Activated naive CD4-positive, alpha-beta T cell (primary cell): ENCODE data around the gene STKLD1.
A peak's percentile ranks its signal among the peaks of the same experiment; 100 is the strongest.
"Not testable (repeated sequence)": the region's sequence is repeated elsewhere in the genome, so short reads cannot be mapped to it uniquely, and the experiment has no call there.

Source experiments
- DNase-seq, 4 experiments: peaks; one replicate each; lab custom pipeline; 2025; lab: John Stamatoyannopoulos, UW

STKLD1 gene

GRCh38 chr9:133386338-133386737 is 10.2 kb downstream of the STKLD1 start:
- DNase-seq = no peak

DNA sequence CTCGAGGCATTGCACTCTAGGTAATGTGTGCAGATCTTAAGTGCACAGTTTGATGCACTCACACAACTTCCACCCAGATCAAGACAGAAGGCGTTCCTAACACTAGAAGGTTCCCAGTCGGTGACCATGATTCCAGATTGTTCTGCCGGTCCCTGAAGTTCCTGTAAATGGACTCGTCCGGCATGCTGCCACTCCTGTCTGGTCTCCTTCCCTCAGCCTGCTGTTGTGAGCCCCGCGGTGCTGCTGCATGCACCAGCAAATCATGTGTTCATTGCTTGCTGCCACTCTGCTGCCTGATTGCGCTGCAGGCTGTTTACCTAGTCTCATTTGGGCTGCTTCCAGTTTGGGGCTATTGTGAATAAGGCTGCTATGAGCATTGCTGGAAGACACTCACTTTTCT is 11.5 kb downstream of the STKLD1 start:
- DNase-seq = no peak

DNA sequence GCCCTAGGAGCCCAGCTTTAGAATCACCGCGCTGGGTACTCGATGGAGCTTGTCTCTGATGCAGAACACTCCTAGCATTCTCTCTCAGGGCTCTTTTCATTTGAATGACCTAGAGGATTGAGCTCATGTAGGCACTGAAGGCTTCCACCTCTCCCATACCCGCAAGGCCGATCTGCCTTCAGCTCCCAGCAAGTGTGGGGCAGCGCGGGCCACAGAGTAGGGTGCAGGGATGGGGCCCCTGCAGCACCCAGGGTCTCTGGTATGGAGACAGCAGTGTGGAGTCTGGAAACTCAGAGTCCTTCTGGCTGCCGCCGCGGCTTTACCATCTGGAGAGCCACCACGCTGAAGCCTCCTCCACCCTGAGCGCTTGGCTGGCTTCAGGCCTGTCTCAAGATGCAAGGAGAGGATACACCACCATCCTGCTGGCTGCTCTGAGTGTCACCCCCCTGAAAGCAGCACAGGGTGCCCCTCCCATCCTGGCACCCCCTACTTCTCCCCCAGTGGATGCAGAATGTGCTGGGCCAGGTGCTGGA is 12.9 kb downstream of the STKLD1 start:
- DNase-seq = no peak

- DNase-seq = no peak
Measured at GRCh38 chr9:133389562-133389961, 13.4 kb downstream of the STKLD1 start.

DNA sequence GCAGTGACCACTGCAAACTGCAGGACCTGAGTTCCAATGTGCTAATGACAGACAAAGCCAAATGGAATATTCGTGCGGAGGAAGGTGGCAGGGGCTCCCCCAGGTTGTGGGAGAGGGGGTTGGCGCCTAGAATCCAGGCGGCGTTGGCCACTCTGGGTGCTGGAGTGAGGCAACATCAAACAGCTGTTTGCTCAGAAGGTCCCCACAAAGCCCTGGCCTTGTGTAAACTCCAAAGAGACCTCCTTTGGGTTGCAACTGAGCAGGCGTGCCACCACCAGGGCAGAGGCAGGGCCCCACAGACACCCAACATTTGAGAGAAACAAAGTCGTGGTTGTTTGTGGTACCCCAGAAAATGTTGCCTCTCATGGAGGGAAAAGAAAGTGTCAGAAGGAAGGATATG is 14.5 kb downstream of the STKLD1 start:
- DNase-seq = no peak

- DNase-seq = not testable (repeated sequence)
Measured at GRCh38 chr9:133391449-133391848, 15.3 kb downstream of the STKLD1 start.

DNA sequence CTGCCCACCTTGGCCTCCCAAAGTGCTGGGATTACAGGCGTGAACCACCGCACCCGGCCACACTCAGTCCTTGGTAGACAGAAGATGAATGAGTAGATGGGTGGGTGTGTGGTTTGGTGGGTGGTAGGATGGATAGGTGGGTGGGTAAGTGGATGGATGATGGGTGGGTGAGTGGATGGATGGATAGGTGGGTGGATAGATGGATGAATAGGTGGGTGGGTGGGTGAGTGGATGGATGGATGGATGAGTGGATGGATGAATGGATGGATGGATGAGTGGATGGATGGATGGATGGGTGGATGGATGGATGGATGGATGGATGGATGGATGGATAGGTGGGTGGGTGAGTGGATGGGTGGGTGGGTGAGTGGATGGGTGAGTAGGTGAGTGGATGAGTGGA is 16.1 kb downstream of the STKLD1 start:
- DNase-seq = not testable (repeated sequence)

DNA sequence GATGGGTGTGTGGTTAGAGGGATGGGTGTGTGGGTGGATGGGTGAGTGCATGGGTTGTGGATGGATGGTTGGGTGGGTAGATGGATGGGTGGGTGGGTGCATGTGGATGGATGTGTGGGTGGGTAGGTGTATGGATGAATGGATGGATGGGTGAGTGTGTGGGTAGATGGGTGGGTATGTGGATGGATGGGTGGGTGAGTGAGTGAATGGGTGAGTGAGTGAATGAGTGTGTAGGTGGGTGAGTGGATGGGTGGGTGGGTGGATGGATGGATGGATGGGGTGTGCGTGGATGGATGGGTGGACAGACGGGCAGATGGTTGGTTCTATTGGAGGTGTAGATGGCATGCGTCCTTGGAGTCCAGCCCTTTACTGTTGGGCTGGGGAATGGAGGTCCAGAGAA is 17.2 kb downstream of the STKLD1 start:
- DNase-seq = no peak

DNA sequence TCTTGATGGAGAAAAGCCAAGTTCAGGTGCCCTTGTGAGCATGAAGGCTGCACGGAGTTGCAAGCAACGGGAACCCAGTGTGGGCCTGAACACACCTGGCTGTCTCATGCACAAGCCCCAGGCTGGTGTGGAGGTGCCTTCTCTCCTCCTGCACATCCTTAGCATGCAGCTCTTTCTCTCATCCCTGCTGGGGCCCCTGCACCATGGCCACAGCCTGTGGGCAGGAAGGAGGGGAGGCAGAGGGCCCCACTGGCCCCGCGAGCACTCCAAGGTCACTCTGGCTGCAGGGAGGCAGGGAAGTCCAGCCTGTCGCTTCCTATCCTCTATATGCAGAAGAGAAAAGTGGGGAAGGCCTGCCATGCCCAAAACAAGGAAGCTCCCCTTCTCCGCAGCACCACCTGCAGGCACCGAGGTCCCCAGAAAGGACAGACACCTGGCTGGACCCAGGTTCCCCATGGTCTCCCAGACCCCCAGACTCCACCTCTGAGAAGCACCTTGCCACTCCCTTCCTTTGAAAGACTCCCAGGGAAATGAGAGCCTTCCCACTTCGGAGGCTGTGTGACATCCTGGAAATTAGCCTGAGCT is 18.6 kb downstream of the STKLD1 start:
- no peak for DNase-seq

- no peak for DNase-seq
Measured at GRCh38 chr9:133396952-133397351, 20.8 kb downstream of the STKLD1 start.

- no peak for DNase-seq
Measured at GRCh38 chr9:133397370-133397769, 21.2 kb downstream of the STKLD1 start.

DNA sequence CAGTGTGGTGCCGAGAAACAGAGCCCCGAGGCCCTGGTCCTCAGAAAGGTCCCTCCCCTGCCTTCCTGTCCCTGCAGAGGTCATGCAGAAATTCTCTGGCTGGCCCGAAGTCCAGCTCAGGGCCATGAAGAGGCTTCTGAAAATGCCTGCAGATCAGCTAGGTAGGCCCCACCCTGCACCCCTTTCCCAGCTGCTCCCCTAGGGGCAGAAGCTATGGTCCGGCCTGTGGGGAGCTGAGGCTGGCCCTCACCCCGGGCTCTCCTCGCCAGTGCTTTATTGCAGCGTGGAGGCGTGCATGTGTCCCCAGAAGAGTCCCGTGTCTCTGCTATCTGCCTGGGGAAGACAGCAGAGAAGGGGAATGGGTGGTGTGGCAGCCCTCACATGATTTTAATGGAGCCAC is 21.7 kb downstream of the STKLD1 start:
- no peak for DNase-seq

DNA sequence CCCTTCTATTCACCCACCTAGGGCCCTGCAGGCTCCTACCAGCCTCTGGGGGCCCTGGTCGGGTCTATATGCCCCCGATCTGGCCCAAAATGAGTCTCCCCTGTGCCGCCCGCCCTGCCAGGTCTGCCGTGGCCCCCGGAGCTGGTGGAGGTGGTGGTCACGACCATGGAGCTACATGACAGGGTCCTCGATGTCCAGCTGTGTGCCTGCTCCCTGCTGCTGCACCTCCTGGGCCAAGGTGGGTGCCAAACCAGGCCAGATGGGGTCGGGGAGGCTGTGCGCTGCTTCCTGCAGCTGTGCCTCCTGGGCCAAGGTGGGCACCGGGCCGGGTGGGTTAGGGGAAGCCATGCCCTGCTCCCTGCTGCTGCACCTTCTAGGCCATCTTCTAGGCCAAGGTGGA is 24.1 kb downstream of the STKLD1 start:
- no peak for DNase-seq

DNA sequence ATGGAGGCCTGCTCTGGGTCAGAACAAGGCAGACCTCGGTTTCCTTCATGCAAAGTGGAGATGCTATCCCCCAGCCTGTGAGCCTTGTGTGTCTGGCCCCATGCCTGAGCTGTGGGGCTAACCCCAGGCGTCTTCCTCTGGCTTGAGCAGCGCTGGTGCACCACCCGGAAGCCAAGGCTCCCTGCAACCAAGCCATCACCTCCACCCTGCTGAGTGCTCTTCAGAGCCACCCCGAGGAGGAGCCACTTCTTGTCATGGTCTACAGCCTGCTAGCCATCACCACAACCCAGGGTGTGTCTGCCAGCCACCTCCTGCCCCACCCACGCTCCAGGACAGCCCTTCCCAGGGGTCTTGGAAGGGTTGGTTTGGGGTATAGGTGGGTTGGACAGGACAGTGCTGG is 25.4 kb downstream of the STKLD1 start:
- DNase-seq = no peak

DNA sequence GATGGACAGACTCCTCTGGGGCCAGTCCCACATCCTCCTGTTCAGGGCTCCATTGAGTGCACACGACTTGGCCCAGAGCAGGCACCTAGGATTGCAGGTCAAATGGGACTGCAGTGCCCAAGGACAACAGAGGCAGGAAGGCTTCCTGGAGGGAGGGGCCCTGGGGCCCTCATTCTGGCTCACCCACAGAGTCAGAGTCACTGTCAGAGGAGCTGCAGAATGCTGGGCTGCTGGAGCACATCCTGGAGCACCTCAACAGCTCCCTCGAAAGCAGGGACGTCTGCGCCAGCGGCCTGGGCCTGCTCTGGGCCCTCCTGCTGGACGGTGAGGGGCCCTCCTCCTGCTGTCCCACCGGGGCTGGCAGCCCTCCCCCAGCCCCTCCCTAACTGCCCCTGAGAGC is 26.5 kb downstream of the STKLD1 start:
- no peak for DNase-seq

GRCh38 chr9:133403766-133404453 is 27.7 kb downstream of the STKLD1 start:
- peak in 3 of 4 experiments; percentile 8 to 56 (median 24) for DNase-seq

- DNase-seq = no peak
Measured at GRCh38 chr9:133404454-133405002, 28.4 kb downstream of the STKLD1 start.

DNA sequence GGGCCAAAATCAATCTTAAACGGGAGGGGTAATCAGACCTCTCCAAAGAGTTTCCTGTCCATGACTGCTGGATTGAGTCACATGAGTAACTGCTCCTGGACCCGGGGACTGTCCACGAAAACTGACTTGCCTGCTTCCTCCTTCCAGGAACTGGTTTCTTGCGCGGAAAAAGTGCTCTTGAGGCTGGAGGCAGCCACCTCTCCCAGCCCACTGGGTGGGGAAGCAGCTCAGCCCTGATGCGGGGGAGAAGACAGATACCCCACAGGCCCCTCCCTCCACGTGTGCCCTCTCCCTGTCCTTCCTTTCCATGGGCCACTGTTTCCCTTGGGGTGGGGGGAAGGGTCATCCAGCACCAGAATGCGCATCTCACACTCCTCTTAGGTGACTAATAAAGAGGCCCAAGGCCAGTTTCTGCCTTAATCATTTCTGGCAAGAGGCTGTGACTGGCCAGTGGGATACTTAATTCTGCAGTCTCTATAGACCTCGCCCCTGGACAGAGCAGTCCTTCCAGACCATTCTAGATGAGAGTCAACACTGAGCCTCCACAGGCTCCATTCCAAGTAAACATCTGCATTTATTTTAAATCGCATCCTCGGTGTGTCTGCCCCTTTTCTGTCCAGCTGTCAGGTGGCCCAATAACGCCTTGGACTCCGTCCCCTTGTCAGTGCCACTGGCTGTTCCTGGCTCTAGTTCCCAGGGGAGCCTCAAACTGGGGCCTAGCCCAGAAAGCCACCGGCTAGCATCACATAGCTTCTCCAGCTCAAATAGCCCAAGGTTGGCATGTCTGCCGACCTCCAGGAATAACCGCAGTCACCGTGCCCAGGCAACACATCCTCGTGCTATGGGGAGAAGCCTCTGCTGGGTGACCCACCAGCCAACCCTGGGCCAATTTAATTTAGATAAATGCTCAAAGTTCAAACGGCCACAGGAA is 29.6 kb downstream of the STKLD1 start:
- no peak for DNase-seq

GRCh38 chr9:133406480-133407307 is 30.5 kb downstream of the STKLD1 start:
- DNase-seq = peak; percentile 29 to 69 (median 56)

- no peak for DNase-seq
Measured at GRCh38 chr9:133408042-133408441, 31.9 kb downstream of the STKLD1 start.

DNA sequence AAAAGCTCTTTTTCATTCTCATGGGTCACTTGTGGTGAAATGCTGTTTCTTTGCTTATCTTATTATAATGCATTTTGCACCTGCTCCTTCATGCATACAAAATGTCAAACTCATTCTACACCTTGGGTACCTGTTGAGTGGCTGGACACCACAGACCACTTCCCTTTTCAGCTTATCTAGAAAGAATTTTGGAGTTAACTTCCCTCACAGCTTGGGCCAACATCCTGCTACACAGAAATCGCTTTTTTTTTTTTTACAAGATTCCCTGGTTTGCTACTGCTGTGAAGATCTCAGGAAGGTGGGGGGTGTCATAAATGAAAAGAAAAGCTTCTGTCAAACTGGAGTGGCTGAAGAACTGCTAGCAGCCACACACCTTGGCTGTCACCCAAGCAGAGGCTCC is 39.0 kb downstream of the STKLD1 start:
- no peak for DNase-seq
